ENCODE measurements around the gene WDR38.

The WDR38 gene

DNA sequence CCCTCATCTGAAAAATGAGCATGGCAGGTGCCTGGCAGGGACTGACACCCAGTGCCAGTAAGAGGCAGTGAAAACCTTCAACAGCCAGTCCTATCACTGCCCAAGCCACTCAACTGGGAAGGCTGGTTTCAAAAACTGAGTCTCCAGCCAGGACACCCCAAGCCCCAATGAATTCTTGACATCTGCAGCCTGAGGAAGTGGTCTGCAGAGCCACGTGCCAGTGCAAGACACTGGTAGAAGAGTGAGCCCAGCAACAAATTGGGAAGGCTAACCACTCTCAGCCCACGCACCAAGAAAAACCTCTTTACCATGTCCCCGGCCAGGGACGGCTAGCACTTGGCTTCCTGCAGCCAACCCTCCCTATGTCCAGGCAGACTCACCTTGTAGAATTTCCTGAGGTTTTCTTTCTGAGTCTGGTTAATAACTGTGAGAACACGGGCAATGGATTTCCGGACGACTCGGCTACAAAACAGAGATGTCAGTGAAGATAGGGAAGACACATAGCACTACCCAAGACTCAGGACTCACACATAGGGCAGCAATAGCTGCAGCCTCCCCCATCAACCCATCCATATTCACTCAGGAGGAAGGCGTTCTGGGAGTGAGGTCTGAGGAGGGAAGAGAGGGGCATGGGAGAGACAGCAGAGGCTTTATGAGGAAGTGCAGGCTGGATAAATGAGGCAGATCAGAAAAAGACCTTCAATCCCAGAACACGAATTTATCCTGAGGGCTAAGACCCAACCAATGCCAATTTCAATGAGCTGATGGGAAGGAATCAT, 6.7 kb downstream of the WDR38 start:
- no peak for DNase-seq

DNA sequence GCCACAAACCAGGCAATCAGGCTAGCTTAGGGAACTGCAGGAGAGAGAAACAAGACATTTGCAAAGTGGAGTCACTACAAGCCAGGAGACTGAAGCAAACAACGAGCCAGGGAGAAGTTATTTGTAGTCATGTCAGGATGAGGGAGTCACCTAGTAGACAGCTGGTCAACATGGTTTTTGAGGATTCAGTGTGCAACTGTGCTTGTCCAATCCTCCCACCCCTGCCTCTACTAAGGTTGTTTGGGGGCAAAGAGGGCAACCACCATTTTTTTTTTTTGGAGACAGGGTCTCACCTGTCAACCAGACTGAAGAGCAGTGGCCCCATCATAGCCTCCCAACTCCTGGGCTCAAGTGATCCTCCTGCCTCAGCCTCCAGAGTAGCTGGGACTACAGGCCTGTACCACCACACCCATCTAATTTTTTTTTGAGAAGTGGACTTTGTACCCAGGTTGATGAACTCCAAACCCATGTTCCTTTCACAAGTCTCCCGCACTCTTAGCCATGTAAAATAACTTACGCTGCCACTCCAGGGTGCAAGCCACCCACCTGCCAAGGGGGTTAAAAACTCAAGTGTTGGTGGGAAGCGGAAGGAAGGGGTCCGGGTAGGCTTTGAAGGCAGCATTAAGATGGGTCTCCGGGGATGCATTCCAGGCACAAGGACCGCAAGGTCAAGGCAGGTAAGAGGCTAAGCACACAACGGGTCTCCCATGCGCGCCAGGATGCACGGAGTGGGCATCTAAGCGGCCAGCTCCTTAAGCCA, 7.5 kb downstream of the WDR38 start:
- no peak for DNase-seq

- peak; percentile 94 to 96 for DNase-seq
Measured at GRCh38 chr9:124861342-124862229, 8.3 kb downstream of the WDR38 start, which contains the start of the genes ARPC5L and RPL35. Gene ARPC5L (plus strand): TSS chr9:124862130. CDS start chr9:124869291, 7,161 bp downstream. Gene RPL35 (minus strand): TSS chr9:124861957. CDS start chr9:124861912, 45 bp downstream.

GRCh38 chr9:124863371-124863871, 10.2 kb downstream of the WDR38 start:
- no peak for DNase-seq

DNA sequence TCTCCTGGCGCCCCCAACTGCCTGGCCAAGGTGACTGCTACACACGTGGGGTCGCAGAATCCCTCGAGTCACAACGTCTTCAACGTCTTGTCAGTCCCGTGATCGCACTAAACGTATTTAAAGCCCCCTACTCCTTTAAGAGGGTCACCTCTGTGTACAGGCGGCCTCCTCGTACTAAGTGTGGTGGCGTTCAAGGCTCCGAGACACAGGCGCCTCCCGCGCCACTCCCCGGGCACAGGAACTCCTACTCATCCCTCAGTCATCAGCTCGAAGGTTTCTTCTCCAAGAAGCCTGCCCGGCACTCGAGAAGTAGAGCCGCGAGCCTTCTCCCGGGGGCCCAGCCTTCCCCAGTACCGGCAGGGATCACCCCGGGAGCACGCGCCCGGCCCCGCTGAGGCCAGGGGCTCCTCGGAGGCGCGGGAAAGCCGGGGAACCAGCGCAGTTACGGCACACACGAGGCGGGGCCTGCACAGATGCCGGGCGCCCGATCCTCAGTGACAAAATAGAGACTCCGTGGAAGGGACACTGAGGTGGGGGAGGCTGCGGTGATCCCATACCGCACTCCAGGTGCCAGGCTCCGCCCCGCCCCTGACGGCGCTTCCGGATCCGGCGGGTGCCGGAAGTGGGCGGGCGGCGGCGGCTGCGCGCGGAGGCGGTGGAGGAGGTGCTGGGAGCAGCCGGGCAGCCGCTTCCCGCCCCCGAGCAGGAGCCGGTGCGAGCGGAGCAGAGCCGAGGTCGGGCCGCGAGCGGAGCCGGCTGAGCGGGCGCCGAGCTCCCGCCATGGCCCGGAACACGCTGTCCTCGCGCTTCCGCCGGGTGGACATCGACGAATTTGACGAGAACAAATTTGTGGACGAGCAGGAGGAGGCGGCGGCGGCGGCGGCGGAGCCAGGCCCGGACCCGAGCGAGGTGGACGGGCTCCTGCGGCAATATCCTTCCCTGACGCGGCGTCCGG, 15.5 kb downstream of the WDR38 start:
- DNase-seq = peak; percentile 88 to 91

GRCh38 chr9:124869466-124869985, 16.3 kb downstream of the WDR38 start:
- peak; percentile 40 to 54 for DNase-seq

GRCh38 chr9:124869986-124870560, 16.8 kb downstream of the WDR38 start:
- peak; percentile 91 to 94 for DNase-seq

DNA sequence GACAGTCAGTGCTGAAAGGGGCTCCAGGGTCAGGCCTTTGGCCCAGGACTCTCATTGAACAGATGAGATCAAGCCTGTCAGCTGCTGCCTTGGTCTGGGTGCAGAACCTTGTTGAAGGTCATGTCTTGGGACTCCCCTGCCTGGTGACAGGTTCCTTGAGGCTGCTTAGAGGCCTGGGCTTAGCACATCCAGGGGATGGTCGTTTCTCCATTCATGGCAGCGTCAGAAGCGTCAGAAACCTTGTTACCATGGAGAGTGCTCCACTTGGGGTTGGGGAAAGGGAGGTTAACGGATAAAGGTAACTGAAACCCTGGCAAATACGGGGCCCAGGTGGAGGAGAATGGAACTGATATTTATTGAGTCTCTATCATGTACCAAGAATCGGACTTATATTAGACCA, 17.5 kb downstream of the WDR38 start:
- no peak for DNase-seq

DNA sequence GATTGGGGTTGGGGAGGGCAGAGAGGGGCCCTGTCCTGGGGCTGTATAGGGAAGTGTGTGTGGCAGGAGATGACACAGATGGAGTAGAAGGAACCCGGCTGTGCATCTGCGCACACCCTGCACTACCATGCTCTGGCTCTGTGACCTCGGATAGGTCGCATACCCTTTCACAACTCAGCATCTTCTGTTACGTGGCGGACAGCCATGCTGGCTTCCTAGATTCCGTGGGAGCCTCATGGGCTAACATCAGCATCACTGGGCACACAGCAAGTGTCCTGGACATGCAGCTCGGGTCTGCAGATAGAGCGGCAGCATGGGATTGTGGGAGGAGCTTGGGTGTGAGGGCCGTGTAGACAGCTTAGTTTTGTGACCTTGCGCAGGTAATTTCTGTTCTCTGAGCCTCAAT, 17.9 kb downstream of the WDR38 start:
- no peak for DNase-seq

- DNase-seq = peak in 1 of 2 experiments; percentile 39
Measured at GRCh38 chr9:124873664-124874063, 20.4 kb downstream of the WDR38 start.

DNA sequence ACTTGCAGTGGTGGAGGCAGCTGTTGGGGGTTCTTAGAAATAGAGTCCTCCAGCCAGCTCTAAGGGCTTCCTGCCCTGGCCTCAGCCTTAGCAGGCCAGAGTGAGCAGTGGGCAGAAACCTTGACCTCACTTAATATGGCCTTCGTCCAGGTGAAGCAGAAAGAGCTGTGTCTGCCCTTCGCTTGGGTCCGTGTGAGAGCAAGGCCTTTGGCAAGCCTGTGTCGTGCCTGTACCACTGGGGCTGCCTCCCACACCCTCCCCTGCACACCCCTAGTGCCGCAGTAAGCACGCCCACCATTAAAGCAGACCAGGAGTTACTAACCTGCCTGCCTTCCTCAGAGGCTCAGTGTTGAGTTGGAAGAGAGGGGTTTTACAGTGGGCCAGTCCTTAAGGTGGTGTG, 22.2 kb downstream of the WDR38 start:
- DNase-seq = no peak

GRCh38 chr9:124877021-124877782, 23.9 kb downstream of the WDR38 start:
- DNase-seq = no peak

- no peak for DNase-seq
Measured at GRCh38 chr9:124878021-124878420, 24.8 kb downstream of the WDR38 start.

GRCh38 chr9:124878518-124878917, 25.3 kb downstream of the WDR38 start:
- no peak for DNase-seq

DNA sequence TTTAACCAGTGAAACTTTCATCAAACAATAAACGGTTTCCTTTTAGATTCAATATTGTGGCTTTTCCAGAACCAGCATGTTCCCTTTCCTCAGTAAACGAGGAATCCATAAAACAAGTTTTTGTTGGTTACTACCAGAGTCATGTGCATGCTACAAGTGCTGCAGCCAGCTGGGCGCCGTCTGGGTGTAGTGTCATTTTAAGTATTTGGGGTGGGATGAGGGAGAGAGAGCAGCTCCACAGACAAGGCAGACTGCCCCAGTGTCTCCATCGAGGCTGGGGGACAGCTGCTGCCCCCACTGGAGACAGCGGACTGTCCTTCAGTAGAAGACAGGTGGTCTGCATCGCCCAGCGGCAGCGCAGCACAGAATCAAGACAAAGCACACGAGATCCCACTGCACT, 26.0 kb downstream of the WDR38 start:
- no peak for DNase-seq

- DNase-seq = no peak
Measured at GRCh38 chr9:124880501-124880900, 27.2 kb downstream of the WDR38 start.

DNA sequence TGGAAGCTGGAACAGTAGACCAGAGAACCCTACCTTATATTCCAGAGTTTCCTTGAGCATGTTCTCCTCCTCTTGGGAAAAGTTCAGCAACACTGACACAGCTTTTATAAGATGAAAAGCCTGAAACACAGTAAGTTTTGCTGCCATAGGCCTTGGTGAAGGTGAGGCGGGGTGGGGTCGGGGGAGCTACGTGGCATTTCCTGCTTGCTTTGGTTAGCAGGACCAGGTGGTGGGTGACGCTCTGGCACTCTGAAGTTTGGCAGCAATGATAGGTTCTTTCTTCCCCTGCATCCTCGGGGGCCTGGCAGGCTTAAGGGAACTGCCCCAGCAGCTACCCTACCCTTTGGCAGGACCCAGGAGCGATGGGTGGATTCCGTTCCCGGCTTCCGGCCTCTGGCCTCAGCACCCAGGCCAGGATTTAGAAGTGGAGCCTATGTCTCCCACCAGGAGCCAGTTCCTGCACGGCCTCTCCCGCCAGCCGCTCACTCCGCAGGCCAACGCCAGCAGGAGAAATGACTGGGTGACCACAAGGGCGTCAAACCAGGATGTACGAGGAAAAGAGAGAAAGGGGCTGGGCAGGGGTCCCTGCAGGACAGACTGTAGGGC, 28.0 kb downstream of the WDR38 start:
- DNase-seq = no peak

GRCh38 chr9:124882231-124882630, 29.0 kb downstream of the WDR38 start:
- no peak for DNase-seq

DNA sequence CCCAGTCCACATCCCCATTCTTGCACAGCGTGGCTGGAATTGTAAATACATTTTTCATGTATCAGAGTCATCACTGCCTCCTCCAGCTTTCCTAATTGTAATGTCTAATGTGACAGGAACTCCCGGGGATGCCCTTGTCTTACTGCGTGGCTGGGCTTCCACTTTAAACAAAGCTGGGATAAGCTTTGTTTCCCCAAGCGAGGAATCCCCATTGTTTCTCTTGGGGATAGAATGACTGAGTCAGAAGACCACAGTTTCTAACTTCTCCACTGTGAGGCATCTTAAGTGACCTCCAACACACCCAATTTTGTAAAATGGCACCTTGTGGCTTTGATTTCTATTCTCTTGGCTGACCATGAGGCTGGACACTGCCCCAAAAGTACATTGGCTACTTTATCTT, 31.1 kb downstream of the WDR38 start:
- no peak for DNase-seq

DNA sequence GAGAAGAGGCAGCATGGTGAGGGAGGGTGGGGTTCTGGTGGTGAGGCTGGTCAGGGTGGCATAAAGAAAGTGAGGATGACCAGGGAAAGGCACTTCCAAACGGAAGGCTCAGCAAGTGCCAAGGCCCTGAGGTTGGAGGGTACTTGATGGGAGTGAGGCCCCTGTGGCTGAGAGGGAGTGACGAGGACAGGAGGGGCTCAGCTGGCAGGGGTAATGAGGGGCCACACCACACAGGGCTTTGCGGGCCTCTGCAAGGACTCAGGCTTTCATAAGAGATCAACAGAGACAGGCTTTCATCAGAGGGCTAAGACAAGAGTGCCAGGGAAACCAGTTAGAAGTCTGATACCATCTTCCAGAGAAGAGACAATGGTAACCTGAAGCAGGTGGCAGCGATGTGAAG, 32.3 kb downstream of the WDR38 start:
- no peak for DNase-seq

Measured in activated CD4-positive, alpha-beta T cell treated with anti-CD3 and anti-CD28 coated beads, Interleukin-2, amount 50 U/mL, for 48 hours (primary cell).